HepG2 (cell line): ENCODE results near the gene C12orf60. TPM values are rescaled to one million over a fixed set of nuclear protein-coding genes. Genes with fewer than 3 reads are reported as not detected.

Experiments used
- CSRNP2 ChIP-seq: sonication (generic); formaldehyde crosslinking; conservative IDR thresholded peaks from 2 replicates; pipeline ENCODE4 v1.8.0; 2022; ENCODE audit warnings: low read depth, missing genetic modification reagents
- E2F5 ChIP-seq: sonication (generic); formaldehyde crosslinking; conservative IDR thresholded peaks from 2 replicates; pipeline ENCODE4 v1.4.0; 2020; ENCODE audit warnings: missing genetic modification reagents
- HES4 ChIP-seq: sonication (generic); formaldehyde crosslinking; IDR thresholded peaks from 2 replicates; pipeline ENCODE4 v1.9.0; 2021; ENCODE audit warnings: mild to moderate bottlenecking, missing genetic modification reagents, borderline replicate concordance
- HNRNPL ChIP-seq: fragments of 200-400 bp; formaldehyde crosslinking; IDR thresholded peaks from 2 replicates; pipeline ENCODE4 v1.6.1; 2017; ENCODE audit warnings: mild to moderate bottlenecking, low read depth, low read length
- HOXA9 ChIP-seq: sonication (generic); formaldehyde crosslinking; IDR thresholded peaks from 2 replicates; pipeline ENCODE4 v1.8.1; 2022; ENCODE audit warnings: missing genetic modification reagents, mild to moderate bottlenecking, moderate library complexity, borderline replicate concordance
- JUND ChIP-seq: sonication (generic); formaldehyde crosslinking; IDR thresholded peaks from 2 replicates; pipeline ENCODE4 v1.8.0; 2022; ENCODE audit warnings: mild to moderate bottlenecking, missing genetic modification reagents
- NFATC3 ChIP-seq: sonication (generic); formaldehyde crosslinking; IDR thresholded peaks from 2 replicates; pipeline ENCODE4 v1.5.1; 2020; ENCODE audit warnings: mild to moderate bottlenecking, missing genetic modification reagents
- SIN3A ChIP-seq: IDR thresholded peaks from 2 replicates; pipeline ENCODE4 v1.6.1; 2011; ENCODE audit warnings: low read depth, mild to moderate bottlenecking, control low read depth, low read length, borderline replicate concordance
- SMARCC2 ChIP-seq: fragments of 450-650 bp; IDR thresholded peaks from 2 replicates; pipeline ENCODE4 v1.6.1; 2017; ENCODE audit warnings: antibody characterized with exemption, mild to moderate bottlenecking
- SOX6 ChIP-seq, 2 experiments: fragments of 450-650 bp in 1 of 2; sonication (generic) in 1 of 2; formaldehyde crosslinking in 1 of 2; IDR thresholded peaks; 2 replicates each; pipeline versions ENCODE4 v1.4.0 to v1.6.1; 2017 to 2020; ENCODE audit warnings: antibody characterized with exemption in 1 of 2, mild to moderate bottlenecking in 1 of 2, missing genetic modification reagents in 1 of 2
- ZBTB38 ChIP-seq: sonication (generic); formaldehyde crosslinking; IDR thresholded peaks from 2 replicates; pipeline ENCODE4 v1.5.1; 2020; ENCODE audit warnings: mild to moderate bottlenecking, missing genetic modification reagents
- ZBTB7A ChIP-seq: sonication (generic); formaldehyde crosslinking; IDR thresholded peaks from 2 replicates; pipeline ENCODE4 v1.8.0; 2022; ENCODE audit warnings: mild to moderate bottlenecking, missing genetic modification reagents
- ZFP82 ChIP-seq: sonication (generic); formaldehyde crosslinking; IDR thresholded peaks from 2 replicates; pipeline ENCODE4 v1.5.1; 2020; ENCODE audit warnings: mild to moderate bottlenecking, missing genetic modification reagents, borderline replicate concordance
- ZKSCAN5 ChIP-seq: sonication (generic); formaldehyde crosslinking; IDR thresholded peaks from 2 replicates; pipeline ENCODE4 v1.5.1; 2020; ENCODE audit warnings: mild to moderate bottlenecking, missing genetic modification reagents
- ZMYM2 ChIP-seq: sonication (generic); formaldehyde crosslinking; IDR thresholded peaks from 2 replicates; pipeline ENCODE4 v1.8.0; 2022; ENCODE audit warnings: mild to moderate bottlenecking, missing genetic modification reagents
- ZNF350 ChIP-seq: sonication (generic); formaldehyde crosslinking; IDR thresholded peaks from 2 replicates; pipeline ENCODE4 v1.4.0; 2020; ENCODE audit warnings: mild to moderate bottlenecking, low read depth, missing genetic modification reagents, borderline replicate concordance
- ZXDC ChIP-seq: sonication (generic); formaldehyde crosslinking; IDR thresholded peaks from 2 replicates; pipeline ENCODE4 v1.5.0; 2020; ENCODE audit warnings: mild to moderate bottlenecking, missing genetic modification reagents
- polyA plus RNA-seq, 8 experiments: library from polyadenylated mRNA; depleted of rRNA in 3 of 8; stranded (reverse) in 7 of 8; unstranded in 1 of 8; fragments of >200 nt; fragmentation: Illumina TruSeq in 4 of 8; extraction: Trizol in 4 of 8; gene quantifications; 2 replicates each; pipeline versions ENCODE4 v1.2.1 to v1.2.3, GENCODE V29; 2011 to 2016; ENCODE audit warnings: low read depth in 4 of 8, missing spikeins in 1 of 8, mixed read lengths in 1 of 8; ENCODE audit not compliant: insufficient read depth in 1 of 8
- total RNA-seq, 5 experiments: library from RNA; depleted of rRNA; stranded (reverse); fragments of >200 nt; fragmentation: Illumina TruSeq; extraction: Trizol; gene quantifications; 2 replicates each; pipeline ENCODE4 v1.2.3, GENCODE V29; 2016; ENCODE audit warnings: low read depth in 1 of 5
- TF ChIP-seq, protein P1 (sequence below): sonication (generic); formaldehyde crosslinking; conservative IDR thresholded peaks from 2 replicates; pipeline ENCODE4 v1.8.0; 2022; ENCODE audit warnings: mild to moderate bottlenecking, moderate library complexity, missing genetic modification reagents
- TF ChIP-seq, protein P2 (sequence below): sonication (generic); formaldehyde crosslinking; IDR thresholded peaks from 2 replicates; pipeline ENCODE4 v1.8.0; 2022; ENCODE audit warnings: missing genetic modification reagents, mild to moderate bottlenecking, moderate library complexity, borderline replicate concordance

Gene C12orf60
- total and polyA plus RNA-seq, 2 of the 13 experiments (the other 11 are each of a cell fraction or from before 2014, with no cell fraction given), result 0.55 to 1.4 TPM

- TF ChIP-seq ZXDC (no peak), ZNF350 (CRISPR knock-in tag) (no peak), SIN3A (no peak), SMARCC2 (no peak), JUND (CRISPR knock-in tag) (no peak), HNRNPL (no peak), HOXA9 (no peak), CSRNP2 (CRISPR knock-in tag) (no peak), E2F5 (CRISPR knock-in tag) (no peak), ZBTB38 (CRISPR knock-in tag) (no peak), ZMYM2 (no peak), ZBTB7A (CRISPR knock-in tag) (no peak), ZKSCAN5 (CRISPR knock-in tag) (no peak), HES4 (no peak), NFATC3 (CRISPR knock-in tag) (no peak), SOX6 (IDR thresholded peaks at IDR 0.05) (no peak), SOX6 (CRISPR knock-in tag; IDR thresholded peaks at IDR 0.05) (peak; percentile 82), ZFP82 (no peak)
- TF ChIP-seq, protein P1, sequence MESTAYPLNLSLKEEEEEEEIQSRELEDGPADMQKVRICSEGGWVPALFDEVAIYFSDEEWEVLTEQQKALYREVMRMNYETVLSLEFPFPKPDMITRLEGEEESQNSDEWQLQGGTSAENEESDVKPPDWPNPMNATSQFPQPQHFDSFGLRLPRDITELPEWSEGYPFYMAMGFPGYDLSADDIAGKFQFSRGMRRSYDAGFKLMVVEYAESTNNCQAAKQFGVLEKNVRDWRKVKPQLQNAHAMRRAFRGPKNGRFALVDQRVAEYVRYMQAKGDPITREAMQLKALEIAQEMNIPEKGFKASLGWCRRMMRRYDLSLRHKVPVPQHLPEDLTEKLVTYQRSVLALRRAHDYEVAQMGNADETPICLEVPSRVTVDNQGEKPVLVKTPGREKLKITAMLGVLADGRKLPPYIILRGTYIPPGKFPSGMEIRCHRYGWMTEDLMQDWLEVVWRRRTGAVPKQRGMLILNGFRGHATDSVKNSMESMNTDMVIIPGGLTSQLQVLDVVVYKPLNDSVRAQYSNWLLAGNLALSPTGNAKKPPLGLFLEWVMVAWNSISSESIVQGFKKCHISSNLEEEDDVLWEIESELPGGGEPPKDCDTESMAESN (CRISPR knock-in tag), result no peak
- TF ChIP-seq, protein P2, sequence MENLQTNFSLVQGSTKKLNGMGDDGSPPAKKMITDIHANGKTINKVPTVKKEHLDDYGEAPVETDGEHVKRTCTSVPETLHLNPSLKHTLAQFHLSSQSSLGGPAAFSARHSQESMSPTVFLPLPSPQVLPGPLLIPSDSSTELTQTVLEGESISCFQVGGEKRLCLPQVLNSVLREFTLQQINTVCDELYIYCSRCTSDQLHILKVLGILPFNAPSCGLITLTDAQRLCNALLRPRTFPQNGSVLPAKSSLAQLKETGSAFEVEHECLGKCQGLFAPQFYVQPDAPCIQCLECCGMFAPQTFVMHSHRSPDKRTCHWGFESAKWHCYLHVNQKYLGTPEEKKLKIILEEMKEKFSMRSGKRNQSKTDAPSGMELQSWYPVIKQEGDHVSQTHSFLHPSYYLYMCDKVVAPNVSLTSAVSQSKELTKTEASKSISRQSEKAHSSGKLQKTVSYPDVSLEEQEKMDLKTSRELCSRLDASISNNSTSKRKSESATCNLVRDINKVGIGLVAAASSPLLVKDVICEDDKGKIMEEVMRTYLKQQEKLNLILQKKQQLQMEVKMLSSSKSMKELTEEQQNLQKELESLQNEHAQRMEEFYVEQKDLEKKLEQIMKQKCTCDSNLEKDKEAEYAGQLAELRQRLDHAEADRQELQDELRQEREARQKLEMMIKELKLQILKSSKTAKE (CRISPR knock-in tag), result no peak
Measured at GRCh38 chr12:14843425-14843887, 40.0 kb downstream of the C12orf60 start, which contains the start of gene ART4 (continued).
